SIG-M5 treated with dmso at 0.1 percent for 504 hours (cell line): ENCODE measurements around the gene FES.
A peak's percentile ranks its signal among the peaks of the same experiment; 100 is the strongest.
"Not testable (repeated sequence)": the region's sequence is repeated elsewhere in the genome, so short reads cannot be mapped to it uniquely, and the experiment has no call there.

Experiments used
- DNase-seq: peaks from one replicate; lab custom pipeline; 2025; ENCODE audit not compliant: unreplicated experiment; lab: John Stamatoyannopoulos, UW

Gene FES

GRCh38 chr15:90860942-90861675 lies 23.2 kb upstream of the FES start:
- peak; percentile 88 for DNase-seq

GRCh38 chr15:90862487-90862886 lies 21.8 kb upstream of the FES start:
- DNase-seq: no peak

GRCh38 chr15:90862964-90863778 lies 21.1 kb upstream of the FES start:
- DNase-seq: peak; percentile 79

- DNase-seq: no peak
Observed at GRCh38 chr15:90863987-90864386, 20.3 kb upstream of the FES start.

- DNase-seq: no peak
Observed at GRCh38 chr15:90864507-90864906, 19.8 kb upstream of the FES start.

GRCh38 chr15:90865702-90866101 lies 18.6 kb upstream of the FES start:
- DNase-seq: no peak

- DNase-seq: no peak
Observed at GRCh38 chr15:90866161-90866715, 18.1 kb upstream of the FES start.

- no peak for DNase-seq
Observed at GRCh38 chr15:90866800-90867199, 17.5 kb upstream of the FES start.

GRCh38 chr15:90868261-90868689 lies 16.0 kb upstream of the FES start, which contains the start of gene FURIN:
Gene FURIN (plus strand): TSS chr15:90868588. CDS start chr15:90875741, 7,153 bp downstream.
- peak; percentile 37 for DNase-seq

GRCh38 chr15:90869140-90869541 lies 15.2 kb upstream of the FES start:
- no peak for DNase-seq

GRCh38 chr15:90869601-90870353 lies 14.5 kb upstream of the FES start:
- DNase-seq: peak; percentile 77

- DNase-seq: no peak
Observed at GRCh38 chr15:90870354-90871138, 13.8 kb upstream of the FES start.

- DNase-seq: no peak
Observed at GRCh38 chr15:90871139-90871715, 13.1 kb upstream of the FES start.

- no peak for DNase-seq
Observed at GRCh38 chr15:90871716-90872485, 12.4 kb upstream of the FES start.

GRCh38 chr15:90872486-90873184 lies 11.7 kb upstream of the FES start:
- peak; percentile 26 for DNase-seq

- no peak for DNase-seq
Observed at GRCh38 chr15:90873488-90873997, 10.8 kb upstream of the FES start.

GRCh38 chr15:90873998-90874605 lies 10.2 kb upstream of the FES start:
- DNase-seq: peak; percentile 36

GRCh38 chr15:90874986-90875385 lies 9.3 kb upstream of the FES start:
- DNase-seq: not testable (repeated sequence)
